IPS DF 6.9 (cell line): ENCODE results near the gene BTN1A1.
A peak's percentile ranks its signal among the peaks of the same experiment; 100 is the strongest.
"Not testable (repeated sequence)": the region's sequence is repeated elsewhere in the genome, so short reads cannot be mapped to it uniquely, and the experiment has no call there.

ENCODE experiments used
- DNase-seq: peaks from one replicate; pipeline ENCODE4 v3.0.0-alpha.2; 2013; ENCODE audit warnings: low read depth, low spot score
- H3K27ac ChIP-seq: one replicate; pipeline ENCODE4 v1.5.1; 2013; ENCODE audit warnings: low read length, control low read depth
- H3K27me3 ChIP-seq: 2 replicates; pipeline ENCODE4 v1.6.1; 2013; ENCODE audit warnings: mild to moderate bottlenecking, low read length; ENCODE audit not compliant: control insufficient read depth, insufficient read depth
- H3K36me3 ChIP-seq: 2 replicates; pipeline ENCODE4 v1.6.1; 2013; ENCODE audit warnings: low read length; ENCODE audit not compliant: control insufficient read depth, insufficient read depth
- H3K4me1 ChIP-seq: 2 replicates; pipeline ENCODE4 v1.6.1; 2013; ENCODE audit warnings: low read length; ENCODE audit not compliant: control insufficient read depth, insufficient read depth
- H3K4me3 ChIP-seq: 2 replicates; pipeline ENCODE4 v1.5.1; 2013; ENCODE audit warnings: mild to moderate bottlenecking, low read length
- H3K9me3 ChIP-seq: 2 replicates; pipeline ENCODE4 v1.6.1; 2013; ENCODE audit warnings: low read length, inconsistent platforms; ENCODE audit not compliant: control insufficient read depth, insufficient read depth
- WGBS: extraction: QIAGEN DNeasy Blood & Tissue Kit; methylation state at CpG from one replicate; pipeline ENCODE4 v1.1.7; 2013; ENCODE audit warnings: mixed read lengths, missing lambda C conversion rate; ENCODE audit not compliant: insufficient read length, insufficient coverage; 5-methylcytosine and 5-hydroxymethylcytosine counted together

BTN1A1 gene

GRCh38 chr6:26537160-26537845 lies 37.2 kb downstream of the BTN1A1 start:
- no peak for DNase-seq
- Histone ChIP-seq H3K27ac (no peak overlapping the region), H3K4me1 (no peaks in the 10 kb centered on the region), H3K4me3 (peak overlapping the region; percentile 97; the same call in 1 of the 2 replicates), H3K9me3 (no peaks in the 10 kb centered on the region), H3K27me3 (no peaks in the 10 kb centered on the region), H3K36me3 (no peaks in the 10 kb centered on the region; the same call in 1 of the 2 replicates)
- no CpG with 5 or more reads among the region's 37 CpGs for WGBS

GRCh38 chr6:26537846-26538571 lies 37.9 kb downstream of the BTN1A1 start, which contains the start of gene HMGN4:
HMGN4 (plus strand) TSS chr6:26538366; CDS start chr6:26545207, 6,841 bp downstream.
- Histone ChIP-seq H3K27ac (no peak within 1 kb of the TSS), H3K36me3 (no peaks in the 10 kb centered on the region; the same call in 1 of the 2 replicates), H3K4me3 (peak within 1 kb of the TSS; percentile 97; the same call in 1 of the 2 replicates), H3K4me1 (no peaks in the 10 kb centered on the region), H3K9me3 (no peaks in the 10 kb centered on the region), H3K27me3 (no peaks in the 10 kb centered on the region)
- no peak for DNase-seq
- no CpG with 5 or more reads among the region's 49 CpGs for WGBS

- no peaks in the 10 kb centered on the region for H3K27me3 ChIP-seq
- no peaks in the 10 kb centered on the region; the same call in 1 of the 2 replicates for H3K36me3 ChIP-seq
- H3K4me1 ChIP-seq = no peaks in the 10 kb centered on the region
- DNase-seq = no peak
- WGBS = no CpG with 5 or more reads among the region's 15 CpGs
- no peaks in the 10 kb centered on the region for H3K9me3 ChIP-seq
- H3K4me3 ChIP-seq = peak overlapping the region; percentile 97; the same call in 1 of the 2 replicates
- no peak overlapping the region for H3K27ac ChIP-seq
Observed at GRCh38 chr6:26538572-26538902, 38.4 kb downstream of the BTN1A1 start.

GRCh38 chr6:26539071-26539615 lies 39.0 kb downstream of the BTN1A1 start:
- WGBS = no CpG with 5 or more reads among the region's 16 CpGs
- DNase-seq = no peak
- no peaks in the 10 kb centered on the region for H3K27me3 ChIP-seq
- no peak overlapping the region for H3K27ac ChIP-seq
- no peaks in the 10 kb centered on the region for H3K9me3 ChIP-seq
- H3K4me3 ChIP-seq = peak overlapping the region; percentile 97; the same call in 1 of the 2 replicates
- H3K4me1 ChIP-seq = no peaks in the 10 kb centered on the region
- no peaks in the 10 kb centered on the region; the same call in 1 of the 2 replicates for H3K36me3 ChIP-seq

GRCh38 chr6:26541579-26541978 lies 41.5 kb downstream of the BTN1A1 start:
- DNase-seq = no peak
- no peaks in the 10 kb centered on the region; the same call in 1 of the 2 replicates for H3K36me3 ChIP-seq
- H3K27ac ChIP-seq = no peak overlapping the region
- H3K9me3 ChIP-seq = no peaks in the 10 kb centered on the region
- no CpG with 5 or more reads among the region's 1 CpG for WGBS
- H3K4me1 ChIP-seq = no peaks in the 10 kb centered on the region
- H3K4me3 ChIP-seq = no peak overlapping the region
- H3K27me3 ChIP-seq = no peaks in the 10 kb centered on the region

- Histone ChIP-seq H3K27ac (no peak overlapping the region), H3K36me3 (no peaks in the 10 kb centered on the region; the same call in 1 of the 2 replicates)
- no peak for DNase-seq
Observed at GRCh38 chr6:26543953-26544352, 43.9 kb downstream of the BTN1A1 start.

GRCh38 chr6:26544473-26544872 lies 44.4 kb downstream of the BTN1A1 start:
- H3K4me1 ChIP-seq = no peaks in the 10 kb centered on the region
- H3K27ac ChIP-seq = no peak overlapping the region
- H3K36me3 ChIP-seq = no peaks in the 10 kb centered on the region; the same call in 1 of the 2 replicates
- DNase-seq = no peak
- H3K27me3 ChIP-seq = no peaks in the 10 kb centered on the region
- no peak overlapping the region for H3K4me3 ChIP-seq
- H3K9me3 ChIP-seq = no peaks in the 10 kb centered on the region

More at GRCh38 chr6:26543953-26544352, 43.9 kb downstream of the BTN1A1 start:
- Histone ChIP-seq H3K9me3 (no peaks in the 10 kb centered on the region), H3K27me3 (no peaks in the 10 kb centered on the region), H3K4me3 (no peak overlapping the region), H3K4me1 (no peaks in the 10 kb centered on the region)

GRCh38 chr6:26545627-26546026 lies 45.5 kb downstream of the BTN1A1 start:
- Histone ChIP-seq H3K9me3 (no peaks in the 10 kb centered on the region), H3K36me3 (no peaks in the 10 kb centered on the region), H3K27me3 (no peaks in the 10 kb centered on the region), H3K27ac (no peak overlapping the region), H3K4me3 (no peak overlapping the region), H3K4me1 (no peaks in the 10 kb centered on the region)
- no CpG with 5 or more reads among the region's 6 CpGs for WGBS
- no peak for DNase-seq

- H3K4me1 ChIP-seq, H3K27ac ChIP-seq, H3K36me3 ChIP-seq, H3K27me3 ChIP-seq, H3K4me3 ChIP-seq, DNase-seq, H3K9me3 ChIP-seq: not testable (repeated sequence)
- WGBS = no CpG with 5 or more reads among the region's 18 CpGs
Observed at GRCh38 chr6:26547363-26547762, 47.3 kb downstream of the BTN1A1 start.

- Histone ChIP-seq H3K9me3 (no peaks in the 10 kb centered on the region), H3K4me1 (no peaks in the 10 kb centered on the region), H3K4me3 (peak overlapping the region; percentile 40; the same call in 1 of the 2 replicates), H3K27me3 (no peaks in the 10 kb centered on the region), H3K36me3 (no peaks in the 10 kb centered on the region), H3K27ac (no peak overlapping the region)
- DNase-seq = no peak
- no CpG with 5 or more reads among the region's 42 CpGs for WGBS
Observed at GRCh38 chr6:26550250-26550993, 50.3 kb downstream of the BTN1A1 start.
